Endothelial cell of umbilical vein (primary cell): ENCODE results near the gene LIPM. TPM values are rescaled to one million over a fixed set of nuclear protein-coding genes. Genes with fewer than 3 reads are reported as not detected.

ENCODE experiments used
- BruUV-seq: library from RNA; stranded (reverse); fragments of 400-500 nt; replicated peaks from 2 replicates; lab custom pipeline; 2021; lab: Mats Ljungman, UMichigan
- CTCF ChIA-PET: fragments of 300-600, 350-600 bp; sonication (Branson Sonifier 250); formaldehyde crosslinking; loops from one replicate; lab custom pipeline; 2021; ENCODE audit warnings: antibody characterized with exemption, inconsistent platforms; lab: Charles Lee
- POLR2A ChIA-PET: fragments of 300-600, 350-600 bp; sonication (Branson Sonifier 250); formaldehyde crosslinking; loops from one replicate; lab custom pipeline; 2021; ENCODE audit warnings: antibody characterized with exemption, inconsistent platforms; lab: Charles Lee
- DNase-seq: peaks from one replicate; pipeline ENCODE4 v3.0.0-alpha.2; 2011; ENCODE audit warnings: low read depth, low spot score
- FAIRE-seq: peaks from 2 replicates; lab custom pipeline; 2011; peaks lifted over from hg19 to GRCh38; lab: Jason Lieb, UNC
- H2AFZ ChIP-seq: 2 replicates; pipeline ENCODE4 v1.6.0; 2012; ENCODE audit warnings: low read depth, low read length, control low read depth, inconsistent platforms
- H3K27ac ChIP-seq: 2 replicates; pipeline ENCODE4 v1.5.1; 2011; ENCODE audit warnings: low read depth, mild to moderate bottlenecking, control low read depth, low read length, moderate library complexity; ENCODE audit not compliant: insufficient read depth
- H3K27me3 ChIP-seq, 2 experiments: 2 replicates each; pipeline versions ENCODE4 v1.6.0 to v1.6.1; 2011; ENCODE audit warnings: low read length in 2 of 2, mixed read lengths in 1 of 2; ENCODE audit not compliant: control insufficient read depth in 2 of 2, insufficient read depth in 2 of 2
- H3K36me3 ChIP-seq, 2 experiments: 2 replicates in 1 of 2; 3 replicates in 1 of 2; pipeline ENCODE4 v1.5.1; 2011; ENCODE audit warnings: low read length in 2 of 2, mild to moderate bottlenecking in 1 of 2, moderate library complexity in 1 of 2; ENCODE audit not compliant: control insufficient read depth in 2 of 2, insufficient read depth in 2 of 2; ENCODE audit errors: extremely low read depth in 1 of 2
- H3K4me1 ChIP-seq: 3 replicates; pipeline ENCODE4 v1.5.1; 2011; ENCODE audit warnings: mild to moderate bottlenecking, low read length; ENCODE audit not compliant: control insufficient read depth, insufficient read depth; ENCODE audit errors: extremely low read depth
- H3K4me2 ChIP-seq: 2 replicates; pipeline ENCODE4 v1.6.1; 2011; ENCODE audit warnings: low read length, control low read depth, mixed read lengths; ENCODE audit not compliant: insufficient read depth
- H3K4me3 ChIP-seq, 3 experiments: fragments of 200-600 bp in 1 of 3; sonication (generic), shearing (Covaris generic) in 1 of 3; replicated peaks in 1 of 3; 2 replicates each; pipeline ENCODE4 v1.5.1; 2011 to 2016; ENCODE audit warnings: control low read depth in 3 of 3, low read length in 3 of 3, mild to moderate bottlenecking in 2 of 3, inconsistent platforms in 1 of 3, low read depth in 1 of 3, moderate library complexity in 1 of 3; ENCODE audit not compliant: insufficient read depth in 1 of 3
- H3K79me2 ChIP-seq: 2 replicates; pipeline ENCODE4 v1.6.0; 2012; ENCODE audit warnings: low read length, inconsistent platforms; ENCODE audit not compliant: control insufficient read depth, insufficient read depth
- H3K9ac ChIP-seq: replicated peaks from 2 replicates; pipeline ENCODE3; 2011; ENCODE audit warnings: low read length, control low read depth; ENCODE audit not compliant: insufficient read depth; ENCODE audit errors: extremely low read depth
- H3K9me1 ChIP-seq: replicated peaks from 3 replicates; pipeline ENCODE4 v1.6.0; 2011; ENCODE audit warnings: mild to moderate bottlenecking, low read length; ENCODE audit not compliant: control insufficient read depth, insufficient read depth; ENCODE audit errors: extremely low read depth
- H3K9me3 ChIP-seq: replicated peaks from 2 replicates; pipeline ENCODE4 v1.5.1; 2012; ENCODE audit warnings: low read length, inconsistent platforms; ENCODE audit not compliant: control insufficient read depth, insufficient read depth
- H4K20me1 ChIP-seq: replicated peaks from 2 replicates; pipeline ENCODE3; 2011; ENCODE audit warnings: mild to moderate bottlenecking, low read length; ENCODE audit not compliant: control insufficient read depth, insufficient read depth; ENCODE audit errors: extremely low read depth
- CTCF ChIP-seq, 2 donors: IDR thresholded peaks; 1 replicate in 1 of 2; 2 replicates in 1 of 2; pipeline ENCODE4 v1.5.1; 2011; ENCODE audit warnings: low read length in 2 of 2, mild to moderate bottlenecking in 2 of 2, moderate library complexity in 2 of 2, control low read depth in 1 of 2, inconsistent platforms in 1 of 2, low read depth in 1 of 2; ENCODE audit not compliant: insufficient read depth in 1 of 2; ENCODE audit errors: extremely low read depth in 1 of 2
- FOS ChIP-seq: IDR thresholded peaks from 2 replicates; pipeline ENCODE4 v1.6.1; 2011; ENCODE audit warnings: mild to moderate bottlenecking, low read length, moderate library complexity, borderline replicate concordance; ENCODE audit not compliant: insufficient read depth
- GATA2 ChIP-seq: IDR thresholded peaks from 2 replicates; pipeline ENCODE4 v1.7.0; 2011; ENCODE audit warnings: low read depth, mild to moderate bottlenecking, moderate library complexity, mixed read lengths, low read length; ENCODE audit not compliant: insufficient read length, insufficient read depth
- JUN ChIP-seq: IDR thresholded peaks from 2 replicates; pipeline ENCODE4 v1.6.1; 2011; ENCODE audit warnings: borderline replicate concordance, low read depth; ENCODE audit not compliant: insufficient read length, insufficient read depth
- MAX ChIP-seq: IDR thresholded peaks from 2 replicates; pipeline ENCODE4 v1.6.1; 2011; ENCODE audit not compliant: insufficient read depth, insufficient read length
- MYC ChIP-seq: IDR thresholded peaks from one replicate; pipeline ENCODE4 v1.6.1; 2011; ENCODE audit warnings: mild to moderate bottlenecking, low read depth, low read length
- POLR2A ChIP-seq: IDR thresholded peaks from 2 replicates; pipeline ENCODE4 v1.6.1; 2012; ENCODE audit warnings: low read depth, mild to moderate bottlenecking, control low read depth, low read length
- POLR2AphosphoS5 ChIP-seq: IDR thresholded peaks from 2 replicates; pipeline ENCODE4 v1.6.1; 2012; ENCODE audit warnings: low read depth, mild to moderate bottlenecking, control low read depth, low read length, moderate library complexity; ENCODE audit not compliant: insufficient read depth
- dilution Hi-C: fragments of 300-500 bp; cut with MboI; formaldehyde crosslinking; loops from one replicate; pipeline ENCODE4 v1.15.0; 2019; ENCODE audit warnings: low sequenced_read_pairs; ENCODE audit not compliant: extremely low pct_ligation_motif_present
- intact Hi-C: fragments of 100-400 bp; cut with micrococcal nuclease; formaldehyde crosslinking; loops from one replicate; pipeline ENCODE4 v1.10.0; 2022
- polyA plus RNA-seq, 4 experiments: library from polyadenylated mRNA; depleted of rRNA in 3 of 4; stranded (reverse) in 3 of 4; unstranded in 1 of 4; fragments of >200 nt; gene quantifications; 2 replicates each; pipeline versions ENCODE4 v1.2.1 to v1.2.3, GENCODE V29; 2011 to 2012; ENCODE audit warnings: missing spikeins in 1 of 4
- total RNA-seq: library from RNA; stranded (reverse); gene quantifications from 2 replicates; pipeline ENCODE4 v1.2.3, GENCODE V29; 2021

Gene LIPM
- total and polyA plus RNA-seq, 2 donors (not counting 3 experiments of a cell fraction or from before 2014, with no cell fraction given) = not detected

DNA sequence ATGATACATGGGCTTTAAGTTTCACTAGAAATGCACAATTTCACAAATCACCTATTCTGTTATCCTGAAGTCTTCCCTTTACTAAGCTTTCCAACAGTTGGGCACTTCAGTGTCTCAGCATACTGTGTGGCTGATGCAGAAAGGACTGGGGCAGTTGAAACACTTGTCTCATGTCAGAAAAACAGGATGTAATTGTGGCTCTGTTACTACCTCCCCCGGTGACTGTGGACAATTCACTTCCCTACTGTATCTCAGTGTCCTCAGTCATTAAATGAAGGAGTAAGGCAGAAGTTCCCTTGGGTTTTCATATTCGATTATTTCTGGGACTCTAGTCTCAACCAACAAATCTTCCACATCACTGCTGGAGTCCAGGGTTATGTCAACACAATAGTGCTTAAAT, 31.2 kb downstream of the LIPM start:
- dilution Hi-C loops = no loop called here
- CTCF ChIA-PET = interaction anchor here (1.0 to 12.3 kb wide), 7 partner anchors 11 to 385 kb away, joined by 3 to 584 read pairs (median 21); partner anchors contain the start of genes RNLS and STAMBPL1

More for the DNA sequence above, 31.2 kb downstream of the LIPM start:
- BruUV-seq = no TSS peak
- no peak overlapping the region for H3K4me2 ChIP-seq
- no peak for TF ChIP-seq MAX
- no peak for TF ChIP-seq GATA2
- no peak for TF ChIP-seq JUN
- no peak for TF ChIP-seq POLR2A
- TF ChIP-seq MYC = no peak
- no peak for TF ChIP-seq CTCF (IDR thresholded peaks at IDR 0.05; ENCODE audit: extremely low read depth in 1 of 2, insufficient read depth in 1 of 2, low read depth in 1 of 2, low read length in 2 of 2)
- TF ChIP-seq POLR2AphosphoS5 = no peak
- TF ChIP-seq FOS = no peak
- no peak overlapping the region for H2AFZ ChIP-seq
- DNase-seq (no peak), FAIRE-seq (no peak)
- no peaks in the 10 kb centered on the region for H4K20me1 ChIP-seq
- H3K27ac ChIP-seq = no peak overlapping the region
- no peaks in the 10 kb centered on the region for H3K36me3 ChIP-seq
- no peaks in the 10 kb centered on the region for H3K79me2 ChIP-seq
- H3K4me1 ChIP-seq = no peaks in the 10 kb centered on the region
- H3K9me1 ChIP-seq = no peaks in the 10 kb centered on the region
- peaks cover 0 to 2% of the 10 kb centered on the region in 2 experiments for H3K27me3 ChIP-seq
- H3K4me3 ChIP-seq = no peak overlapping the region
- POLR2A ChIA-PET = no interaction called here
- H3K9ac ChIP-seq = no peak overlapping the region
- H3K9me3 ChIP-seq = no peaks in the 10 kb centered on the region
- intact Hi-C loops = no loop called here
